ENCODE measurements around the gene NUP133. TPM values are rescaled to one million over a fixed set of nuclear protein-coding genes. Genes with fewer than 3 reads are reported as not detected.
A peak's percentile ranks its signal among the peaks of the same experiment; 100 is the strongest.
"Not testable (repeated sequence)": the region's sequence is repeated elsewhere in the genome, so short reads cannot be mapped to it uniquely, and the experiment has no call there.

Gene NUP133
- polyA plus RNA-seq, 4 donors = 7.4 to 33.8 (median 11.7) TPM

- H3K4me3 ChIP-seq (ENCODE audit: low read depth in 1 of 3, low read length in 3 of 3) = peak overlapping the region in 2 of 3 donors; percentile 8 to 12
- H3K9me3 ChIP-seq (ENCODE audit: control insufficient read depth in 2 of 2, insufficient read depth in 1 of 2, low read depth in 1 of 2, low read length in 1 of 2) = no peaks in the 10 kb centered on the region
- peaks cover 0 to 33% (median 9%) of the 10 kb centered on the region in 3 donors for H3K27me3 ChIP-seq (ENCODE audit: control insufficient read depth in 3 of 3, insufficient read depth in 3 of 3, low read length in 3 of 3)
- peak in 1 of 2 donors; percentile 30 for DNase-seq
- no peaks in the 10 kb centered on the region for H3K36me3 ChIP-seq (ENCODE audit: control insufficient read depth in 3 of 3, insufficient read depth in 2 of 3, low read depth in 1 of 3, low read length in 3 of 3)
- no peak overlapping the region for H3K27ac ChIP-seq (ENCODE audit: low read depth in 1 of 3, low read length in 2 of 3)
- 9 to 20% (median 15%) methylated on average over 67 to 68 of the region's 68 CpGs for WGBS, 3 donors
- FAIRE-seq = no peak
- H3K4me1 ChIP-seq (ENCODE audit: control insufficient read depth in 3 of 3, insufficient read depth in 2 of 3, low read depth in 1 of 3, low read length in 2 of 3) = peaks cover 2 to 29% (median 2%) of the 10 kb centered on the region in 3 donors
Observed at GRCh38 chr1:229407206-229408026, 100.7 kb downstream of the NUP133 start.

DNA sequence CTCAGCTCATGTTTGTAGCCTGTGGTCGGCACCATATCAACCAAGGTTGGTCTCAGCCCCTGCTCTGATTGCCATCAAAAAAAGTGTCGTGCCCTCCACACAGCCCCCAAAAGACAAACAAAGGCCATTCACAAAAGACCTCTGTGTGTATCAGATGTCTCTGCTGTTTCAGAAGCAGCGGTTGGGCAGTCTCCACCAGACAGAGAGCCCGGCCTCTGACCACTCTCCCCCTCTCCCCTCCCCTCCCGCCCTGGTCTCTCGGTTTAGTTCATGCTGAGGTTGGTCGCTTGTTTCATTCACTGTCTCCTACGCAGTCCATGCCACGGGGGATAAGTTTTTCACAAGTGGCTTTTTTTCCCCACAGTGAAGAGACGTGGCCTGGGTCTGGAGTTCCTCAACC is 101.3 kb downstream of the NUP133 start:
- FAIRE-seq = no peak
- WGBS, 3 donors = 17 to 44% (median 43%) methylated on average over 10 of the region's 10 CpGs

GRCh38 chr1:229403573-229403972 is 104.6 kb downstream of the NUP133 start:
- FAIRE-seq = no peak
- WGBS, 3 donors = 79 to 84% (median 81%) methylated on average over 8 of the region's 8 CpGs
- no peaks in the 10 kb centered on the region for H3K36me3 ChIP-seq (ENCODE audit: control insufficient read depth in 3 of 3, insufficient read depth in 2 of 3, low read depth in 1 of 3, low read length in 3 of 3)
- H3K4me3 ChIP-seq (ENCODE audit: low read depth in 1 of 3, low read length in 3 of 3) = no peak overlapping the region
- H3K4me1 ChIP-seq (ENCODE audit: control insufficient read depth in 3 of 3, insufficient read depth in 2 of 3, low read depth in 1 of 3, low read length in 2 of 3) = peaks cover 0 to 11% (median 0%) of the 10 kb centered on the region in 3 donors
- H3K27me3 ChIP-seq (ENCODE audit: control insufficient read depth in 3 of 3, insufficient read depth in 3 of 3, low read length in 3 of 3) = peaks cover 0 to 33% (median 6%) of the 10 kb centered on the region in 3 donors
- no peak for DNase-seq
- H3K27ac ChIP-seq (ENCODE audit: low read depth in 1 of 3, low read length in 2 of 3) = no peak overlapping the region
- H3K9me3 ChIP-seq (ENCODE audit: control insufficient read depth in 2 of 2, insufficient read depth in 1 of 2, low read depth in 1 of 2, low read length in 1 of 2) = no peaks in the 10 kb centered on the region

More for the DNA sequence above, 101.3 kb downstream of the NUP133 start:
- Histone ChIP-seq H3K36me3 (ENCODE audit: control insufficient read depth in 3 of 3, insufficient read depth in 2 of 3, low read depth in 1 of 3, low read length in 3 of 3) (no peaks in the 10 kb centered on the region), H3K4me1 (ENCODE audit: control insufficient read depth in 3 of 3, insufficient read depth in 2 of 3, low read depth in 1 of 3, low read length in 2 of 3) (peaks cover 2 to 29% (median 2%) of the 10 kb centered on the region in 3 donors), H3K27me3 (ENCODE audit: control insufficient read depth in 3 of 3, insufficient read depth in 3 of 3, low read length in 3 of 3) (peaks cover 0 to 39% (median 9%) of the 10 kb centered on the region in 3 donors), H3K4me3 (ENCODE audit: low read depth in 1 of 3, low read length in 3 of 3) (no peak overlapping the region), H3K9me3 (ENCODE audit: control insufficient read depth in 2 of 2, insufficient read depth in 1 of 2, low read depth in 1 of 2, low read length in 1 of 2) (no peaks in the 10 kb centered on the region), H3K27ac (ENCODE audit: low read depth in 1 of 3, low read length in 2 of 3) (no peak overlapping the region)
- no peak for DNase-seq

DNA sequence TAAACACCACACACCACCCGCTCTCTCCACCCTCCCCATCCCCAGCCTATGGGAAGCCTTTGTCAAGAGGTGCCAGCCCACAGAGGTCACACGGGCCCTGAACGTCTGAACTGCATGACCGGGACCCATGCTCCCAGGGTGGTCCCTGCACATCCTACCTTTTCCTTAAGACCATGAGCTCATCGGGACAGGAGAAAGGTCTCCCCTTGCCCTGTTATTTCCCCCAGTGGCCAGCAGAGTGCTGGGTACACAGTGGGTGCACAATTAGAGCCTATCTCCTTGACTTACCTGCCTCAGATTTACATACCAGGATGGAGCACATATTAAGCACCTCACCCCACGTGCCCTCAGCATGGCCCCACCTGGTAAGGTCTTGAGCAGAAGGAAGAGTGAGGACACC is 105.1 kb downstream of the NUP133 start:
- Histone ChIP-seq H3K36me3 (ENCODE audit: control insufficient read depth in 3 of 3, insufficient read depth in 2 of 3, low read depth in 1 of 3, low read length in 3 of 3) (no peaks in the 10 kb centered on the region), H3K9me3 (ENCODE audit: control insufficient read depth in 2 of 2, insufficient read depth in 1 of 2, low read depth in 1 of 2, low read length in 1 of 2) (no peaks in the 10 kb centered on the region), H3K4me1 (ENCODE audit: control insufficient read depth in 3 of 3, insufficient read depth in 2 of 3, low read depth in 1 of 3, low read length in 2 of 3) (peaks cover 0 to 11% (median 0%) of the 10 kb centered on the region in 3 donors), H3K27ac (ENCODE audit: low read depth in 1 of 3, low read length in 2 of 3) (no peak overlapping the region), H3K27me3 (ENCODE audit: control insufficient read depth in 3 of 3, insufficient read depth in 3 of 3, low read length in 3 of 3) (peaks cover 0 to 29% (median 6%) of the 10 kb centered on the region in 3 donors), H3K4me3 (ENCODE audit: low read depth in 1 of 3, low read length in 3 of 3) (no peak overlapping the region)
- FAIRE-seq (no peak), DNase-seq (no peak)
- 68 to 77% (median 71%) methylated on average over 6 of the region's 6 CpGs for WGBS, 3 donors

DNA sequence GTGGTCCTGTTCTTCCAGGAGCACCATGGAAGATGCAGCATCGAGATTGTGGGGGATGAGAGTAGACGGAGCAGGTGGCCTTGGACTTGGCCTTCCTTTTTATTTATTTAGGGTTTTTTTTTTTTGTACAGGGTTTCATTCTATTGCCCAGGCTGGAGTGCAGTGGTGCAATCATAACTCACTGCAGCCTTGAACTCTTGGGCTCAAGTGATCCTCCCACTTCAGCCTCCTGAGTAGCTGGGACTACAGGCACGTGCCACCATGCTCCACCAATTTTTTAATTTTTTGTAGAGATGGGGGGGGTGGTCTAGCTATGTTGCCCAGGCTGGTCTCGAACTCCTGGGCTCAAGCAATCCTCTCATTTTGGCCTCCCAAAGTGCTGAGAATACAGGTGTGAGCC is 105.8 kb downstream of the NUP133 start:
- WGBS, 3 donors = 56 to 70% (median 59%) methylated on average over 4 of the region's 4 CpGs
- H3K27ac ChIP-seq (ENCODE audit: low read depth in 1 of 3, low read length in 2 of 3); H3K36me3 ChIP-seq (ENCODE audit: control insufficient read depth in 3 of 3, insufficient read depth in 2 of 3, low read depth in 1 of 3, low read length in 3 of 3); H3K4me1 ChIP-seq (ENCODE audit: control insufficient read depth in 3 of 3, insufficient read depth in 2 of 3, low read depth in 1 of 3, low read length in 2 of 3); H3K4me3 ChIP-seq (ENCODE audit: low read depth in 1 of 3, low read length in 3 of 3); H3K9me3 ChIP-seq (ENCODE audit: control insufficient read depth in 2 of 2, insufficient read depth in 1 of 2, low read depth in 1 of 2, low read length in 1 of 2); DNase-seq; FAIRE-seq: not testable (repeated sequence)
- H3K27me3 ChIP-seq (ENCODE audit: control insufficient read depth in 3 of 3, insufficient read depth in 3 of 3, low read length in 3 of 3) = peaks cover 0 to 23% (median 5%) of the 10 kb centered on the region in 3 donors

DNA sequence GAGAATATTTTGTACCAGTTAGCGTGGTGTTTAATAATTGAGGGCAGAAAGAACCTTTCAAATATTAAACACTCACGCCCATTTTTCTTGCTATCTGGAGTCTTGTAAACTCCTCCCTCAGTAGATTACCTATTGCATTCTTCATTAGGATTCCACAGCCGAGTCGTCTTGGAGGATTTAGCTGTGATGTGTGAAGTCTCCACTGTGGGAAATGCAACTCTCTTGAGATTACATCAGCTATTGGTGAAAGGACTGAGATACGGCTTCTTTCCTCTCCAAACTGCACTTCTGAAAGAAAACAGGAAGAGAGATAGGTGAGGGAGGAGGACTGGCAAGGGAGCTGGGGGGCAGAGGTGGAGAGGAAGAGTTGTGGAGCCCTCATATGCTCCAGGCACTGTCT is 110.4 kb downstream of the NUP133 start:
- no peaks in the 10 kb centered on the region for H3K36me3 ChIP-seq (ENCODE audit: control insufficient read depth in 3 of 3, insufficient read depth in 2 of 3, low read depth in 1 of 3, low read length in 3 of 3)
- no peak overlapping the region for H3K27ac ChIP-seq (ENCODE audit: low read depth in 1 of 3, low read length in 2 of 3)
- 31 to 40% (median 36%) methylated on average over 5 of the region's 5 CpGs for WGBS, 3 donors
- DNase-seq (no peak), FAIRE-seq (no peak)
- peaks cover 0 to 12% (median 2%) of the 10 kb centered on the region in 3 donors for H3K27me3 ChIP-seq (ENCODE audit: control insufficient read depth in 3 of 3, insufficient read depth in 3 of 3, low read length in 3 of 3)
- no peaks in the 10 kb centered on the region for H3K4me1 ChIP-seq (ENCODE audit: control insufficient read depth in 3 of 3, insufficient read depth in 2 of 3, low read depth in 1 of 3, low read length in 2 of 3)
- H3K9me3 ChIP-seq (ENCODE audit: control insufficient read depth in 2 of 2, insufficient read depth in 1 of 2, low read depth in 1 of 2, low read length in 1 of 2) = no peaks in the 10 kb centered on the region
- no peak overlapping the region for H3K4me3 ChIP-seq (ENCODE audit: low read depth in 1 of 3, low read length in 3 of 3)

DNA sequence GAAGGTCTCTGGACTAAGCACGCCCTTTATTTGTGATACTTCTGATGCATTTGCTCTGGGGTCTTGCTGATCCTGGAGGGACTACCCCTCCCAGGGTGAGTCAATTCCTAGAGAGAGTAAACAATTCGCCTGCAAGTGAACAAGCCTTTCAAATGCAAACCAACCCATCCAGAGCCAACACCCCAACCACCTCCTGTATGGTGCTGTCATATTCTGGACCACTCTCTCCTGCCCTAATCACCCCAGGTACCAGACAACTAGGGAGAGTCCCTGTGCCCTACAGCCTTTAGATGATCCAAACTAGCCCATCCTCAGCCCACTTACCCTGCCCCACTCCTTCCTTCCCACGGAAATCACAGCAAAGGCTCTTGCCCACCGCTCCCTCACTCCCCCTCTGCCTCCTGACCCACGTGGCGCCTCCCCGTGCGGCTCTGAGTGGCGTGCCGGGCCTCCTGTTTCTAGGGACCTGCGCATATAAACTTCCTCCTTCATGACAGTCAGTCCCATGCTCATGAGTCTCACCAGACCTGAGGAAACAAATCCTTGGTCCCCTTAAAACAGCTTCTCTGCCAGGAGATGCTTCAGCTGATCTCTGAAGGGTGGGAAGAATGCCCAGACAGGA is 111.4 kb downstream of the NUP133 start:
- no peak overlapping the region for H3K4me3 ChIP-seq (ENCODE audit: low read depth in 1 of 3, low read length in 3 of 3)
- H3K27me3 ChIP-seq (ENCODE audit: control insufficient read depth in 3 of 3, insufficient read depth in 3 of 3, low read length in 3 of 3) = peaks cover 0 to 3% (median 2%) of the 10 kb centered on the region in 3 donors
- no peaks in the 10 kb centered on the region for H3K4me1 ChIP-seq (ENCODE audit: control insufficient read depth in 3 of 3, insufficient read depth in 2 of 3, low read depth in 1 of 3, low read length in 2 of 3)
- DNase-seq = no peak
- no peak for FAIRE-seq
- no peaks in the 10 kb centered on the region for H3K36me3 ChIP-seq (ENCODE audit: control insufficient read depth in 3 of 3, insufficient read depth in 2 of 3, low read depth in 1 of 3, low read length in 3 of 3)
- H3K9me3 ChIP-seq (ENCODE audit: control insufficient read depth in 2 of 2, insufficient read depth in 1 of 2, low read depth in 1 of 2, low read length in 1 of 2) = no peaks in the 10 kb centered on the region
- H3K27ac ChIP-seq (ENCODE audit: low read depth in 1 of 3, low read length in 2 of 3) = no peak overlapping the region
- WGBS, 3 donors = 34 to 67% (median 60%) methylated on average over 11 of the region's 11 CpGs

DNA sequence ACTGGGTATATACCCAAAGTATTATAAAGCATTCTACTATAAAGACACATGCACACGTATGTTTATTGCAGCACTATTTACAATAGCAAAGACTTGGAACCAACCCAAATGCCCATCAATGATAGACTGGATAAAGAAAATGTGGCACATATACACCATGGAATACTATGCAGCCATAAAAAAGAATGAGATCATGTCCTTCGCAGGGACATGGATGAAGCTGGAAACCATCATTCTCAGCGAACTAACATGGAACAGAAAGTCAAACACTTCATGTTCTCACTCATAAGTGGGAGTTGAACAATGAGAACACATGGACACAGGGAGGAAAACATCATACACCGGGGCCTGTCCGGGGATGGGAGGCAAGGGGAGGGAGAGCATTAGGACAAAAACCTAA is 113.6 kb downstream of the NUP133 start:
- H3K4me1 ChIP-seq (ENCODE audit: control insufficient read depth in 3 of 3, insufficient read depth in 2 of 3, low read depth in 1 of 3, low read length in 2 of 3); H3K27ac ChIP-seq (ENCODE audit: low read depth in 1 of 3, low read length in 2 of 3); H3K9me3 ChIP-seq (ENCODE audit: control insufficient read depth in 2 of 2, insufficient read depth in 1 of 2, low read depth in 1 of 2, low read length in 1 of 2); H3K4me3 ChIP-seq (ENCODE audit: low read depth in 1 of 3, low read length in 3 of 3); H3K27me3 ChIP-seq (ENCODE audit: control insufficient read depth in 3 of 3, insufficient read depth in 3 of 3, low read length in 3 of 3); DNase-seq; FAIRE-seq; H3K36me3 ChIP-seq (ENCODE audit: control insufficient read depth in 3 of 3, insufficient read depth in 2 of 3, low read depth in 1 of 3, low read length in 3 of 3): not testable (repeated sequence)
- WGBS, 3 donors = 83 to 91% (median 88%) methylated on average over 5 of the region's 5 CpGs

All from small intestine (tissue), 7 donors.